Calu3 (cell line): ENCODE data around the gene MNT. TPM values are rescaled to one million over a fixed set of nuclear protein-coding genes. Genes with fewer than 3 reads are reported as not detected.

ENCODE experiments used
- BruUV-seq: library from RNA; stranded (reverse); fragments of 400-500 nt; replicated peaks from 2 replicates; lab custom pipeline; 2021; lab: Mats Ljungman, UMichigan
- CTCF ChIA-PET: fragments of 300-600 bp; sonication (Branson Sonifier 250); formaldehyde crosslinking; loops from one replicate; lab custom pipeline; 2022; ENCODE audit warnings: antibody characterized with exemption; lab: Charles Lee
- DNase-seq: peaks from one replicate; pipeline ENCODE4 v3.0.0; 2022
- H3K27ac Mint-ChIP-seq: one replicate; pipeline ENCODE4 v1.8.0; 2022; ENCODE audit warnings: mixed read lengths; ENCODE audit not compliant: unreplicated experiment
- H3K27me3 Mint-ChIP-seq: one replicate; pipeline ENCODE4 v1.8.0; 2022; ENCODE audit warnings: mixed read lengths; ENCODE audit not compliant: unreplicated experiment
- H3K36me3 Mint-ChIP-seq: one replicate; pipeline ENCODE4 v1.8.0; 2022; ENCODE audit warnings: mild to moderate bottlenecking, moderate library complexity, mixed read lengths; ENCODE audit not compliant: insufficient read depth, unreplicated experiment
- H3K4me1 Mint-ChIP-seq: one replicate; pipeline ENCODE4 v1.8.0; 2022; ENCODE audit warnings: mild to moderate bottlenecking, low read depth, mixed read lengths; ENCODE audit not compliant: unreplicated experiment
- H3K4me3 Mint-ChIP-seq: one replicate; pipeline ENCODE4 v1.8.0; 2022; ENCODE audit warnings: mild to moderate bottlenecking, low read depth, moderate library complexity, mixed read lengths; ENCODE audit not compliant: unreplicated experiment
- H3K9me3 Mint-ChIP-seq: one replicate; pipeline ENCODE4 v1.8.0; 2022; ENCODE audit warnings: low read depth, mixed read lengths; ENCODE audit not compliant: unreplicated experiment
- intact Hi-C: fragments of 100-400 bp; cut with micrococcal nuclease; formaldehyde crosslinking; loops from one replicate; pipeline ENCODE4 v1.10.0; 2022; ENCODE audit not compliant: unreplicated experiment
- total RNA-seq: library from RNA; stranded (reverse); gene quantifications from 2 replicates; pipeline ENCODE4 v1.2.3, GENCODE V29; 2022
- TF ChIP-seq, protein P1 (sequence below): fragments of 200-600 bp; IDR thresholded peaks from one replicate; pipeline ENCODE4 v1.8.0; 2022; ENCODE audit warnings: antibody characterized with exemption; ENCODE audit not compliant: unreplicated experiment

MNT gene
- total RNA-seq, 1 experiment from 2014 or later, result 32.1 TPM

DNA sequence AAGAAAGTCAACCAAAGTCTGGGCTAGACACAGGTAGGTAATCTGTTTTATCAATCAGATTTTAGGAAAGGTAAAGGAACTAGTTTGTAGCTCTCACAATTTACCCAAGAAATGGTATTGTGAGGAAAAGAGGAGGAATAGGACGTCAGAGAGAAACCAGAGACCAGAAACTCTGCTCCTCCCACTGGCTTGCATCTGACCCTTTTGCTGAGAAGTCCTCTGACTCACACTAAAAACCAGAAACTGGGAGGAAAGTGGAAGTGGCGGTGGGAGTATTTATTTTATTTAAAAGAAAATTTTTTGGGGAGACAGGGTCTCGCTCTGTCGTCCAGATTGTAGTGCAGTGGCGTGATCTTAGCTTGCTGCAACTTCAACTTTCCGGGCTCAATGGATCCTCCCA lies 38.0 kb upstream of the MNT start:
- no peaks in the 10 kb centered on the region for H3K4me1 Mint-ChIP-seq
- BruUV-seq, result no TSS peak
- TF ChIP-seq, protein P1, sequence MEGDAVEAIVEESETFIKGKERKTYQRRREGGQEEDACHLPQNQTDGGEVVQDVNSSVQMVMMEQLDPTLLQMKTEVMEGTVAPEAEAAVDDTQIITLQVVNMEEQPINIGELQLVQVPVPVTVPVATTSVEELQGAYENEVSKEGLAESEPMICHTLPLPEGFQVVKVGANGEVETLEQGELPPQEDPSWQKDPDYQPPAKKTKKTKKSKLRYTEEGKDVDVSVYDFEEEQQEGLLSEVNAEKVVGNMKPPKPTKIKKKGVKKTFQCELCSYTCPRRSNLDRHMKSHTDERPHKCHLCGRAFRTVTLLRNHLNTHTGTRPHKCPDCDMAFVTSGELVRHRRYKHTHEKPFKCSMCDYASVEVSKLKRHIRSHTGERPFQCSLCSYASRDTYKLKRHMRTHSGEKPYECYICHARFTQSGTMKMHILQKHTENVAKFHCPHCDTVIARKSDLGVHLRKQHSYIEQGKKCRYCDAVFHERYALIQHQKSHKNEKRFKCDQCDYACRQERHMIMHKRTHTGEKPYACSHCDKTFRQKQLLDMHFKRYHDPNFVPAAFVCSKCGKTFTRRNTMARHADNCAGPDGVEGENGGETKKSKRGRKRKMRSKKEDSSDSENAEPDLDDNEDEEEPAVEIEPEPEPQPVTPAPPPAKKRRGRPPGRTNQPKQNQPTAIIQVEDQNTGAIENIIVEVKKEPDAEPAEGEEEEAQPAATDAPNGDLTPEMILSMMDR, result no peak
- H3K9me3 Mint-ChIP-seq, result no peaks in the 10 kb centered on the region
- no peak overlapping the region for H3K4me3 Mint-ChIP-seq
- H3K27ac Mint-ChIP-seq, result no peak overlapping the region
- intact Hi-C loops, result no loop called here
- no peak for DNase-seq
- H3K27me3 Mint-ChIP-seq, result no peaks in the 10 kb centered on the region
- CTCF ChIA-PET, result no interaction called here
- H3K36me3 Mint-ChIP-seq, result peaks cover 9% of the 10 kb centered on the region

DNA sequence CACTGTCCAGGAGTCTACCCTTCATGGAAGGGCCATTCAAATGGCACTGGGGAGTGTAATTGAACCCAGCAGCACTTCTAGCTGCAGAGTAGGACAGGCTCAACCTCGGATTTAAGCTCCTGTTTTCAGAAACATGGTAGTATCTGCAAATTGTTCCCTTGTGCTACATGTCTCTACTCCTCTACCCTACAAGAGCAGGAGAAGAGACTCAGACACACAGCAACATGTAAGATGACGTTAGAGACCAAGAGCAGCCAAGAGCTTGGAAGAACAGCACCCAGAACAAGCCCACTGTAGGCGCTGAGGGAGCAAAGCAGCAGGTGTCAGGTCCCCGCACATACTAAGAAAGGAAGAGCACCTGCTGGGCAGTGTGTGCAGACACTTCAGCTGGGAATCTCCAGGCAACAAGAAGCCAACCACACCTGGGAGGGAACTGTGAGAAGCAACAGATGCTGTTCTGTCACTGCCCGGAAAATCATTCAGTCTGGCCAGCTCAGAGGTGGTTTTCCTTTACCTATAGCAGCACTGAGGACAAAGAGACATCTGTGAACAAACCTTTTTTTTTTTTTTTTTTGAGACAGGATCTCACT lies 35.6 kb upstream of the MNT start:
- CTCF ChIA-PET, result no interaction called here
- intact Hi-C loops, result no loop called here
- TF ChIP-seq, protein P1, result no peak
- Mint-ChIP-seq H3K36me3 (peaks cover 9% of the 10 kb centered on the region), H3K9me3 (no peaks in the 10 kb centered on the region), H3K4me3 (no peak overlapping the region), H3K27ac (no peak overlapping the region), H3K27me3 (no peaks in the 10 kb centered on the region), H3K4me1 (no peaks in the 10 kb centered on the region)
- no TSS peak for BruUV-seq
- DNase-seq, result no peak

DNA sequence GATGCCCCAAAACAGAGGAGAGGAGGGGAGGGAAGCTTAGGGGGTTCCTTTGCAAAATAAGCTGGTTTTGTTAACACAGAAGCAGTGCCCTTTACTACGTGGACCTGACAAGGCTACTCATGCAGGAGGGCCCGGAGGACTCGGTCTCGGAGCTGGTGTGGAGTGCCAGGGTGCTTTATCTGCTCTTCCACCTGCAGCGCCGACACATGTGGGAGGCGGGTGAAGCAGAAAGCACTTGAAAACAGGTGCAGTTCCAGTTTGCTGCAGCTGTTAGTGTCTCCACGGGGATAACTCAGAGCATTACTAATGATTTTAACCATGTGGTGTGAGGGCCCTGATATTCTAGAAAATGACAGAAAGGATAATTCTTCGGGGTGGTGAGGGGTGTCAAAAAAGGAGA lies 35.0 kb upstream of the MNT start:
- Mint-ChIP-seq H3K9me3 (no peaks in the 10 kb centered on the region), H3K36me3 (peaks cover 9% of the 10 kb centered on the region), H3K27ac (no peak overlapping the region), H3K4me3 (no peak overlapping the region), H3K27me3 (no peaks in the 10 kb centered on the region), H3K4me1 (no peaks in the 10 kb centered on the region)
- CTCF ChIA-PET, result no interaction called here
- no peak for DNase-seq
- intact Hi-C loops, result no loop called here
- no TSS peak for BruUV-seq
- TF ChIP-seq, protein P1, result no peak

DNA sequence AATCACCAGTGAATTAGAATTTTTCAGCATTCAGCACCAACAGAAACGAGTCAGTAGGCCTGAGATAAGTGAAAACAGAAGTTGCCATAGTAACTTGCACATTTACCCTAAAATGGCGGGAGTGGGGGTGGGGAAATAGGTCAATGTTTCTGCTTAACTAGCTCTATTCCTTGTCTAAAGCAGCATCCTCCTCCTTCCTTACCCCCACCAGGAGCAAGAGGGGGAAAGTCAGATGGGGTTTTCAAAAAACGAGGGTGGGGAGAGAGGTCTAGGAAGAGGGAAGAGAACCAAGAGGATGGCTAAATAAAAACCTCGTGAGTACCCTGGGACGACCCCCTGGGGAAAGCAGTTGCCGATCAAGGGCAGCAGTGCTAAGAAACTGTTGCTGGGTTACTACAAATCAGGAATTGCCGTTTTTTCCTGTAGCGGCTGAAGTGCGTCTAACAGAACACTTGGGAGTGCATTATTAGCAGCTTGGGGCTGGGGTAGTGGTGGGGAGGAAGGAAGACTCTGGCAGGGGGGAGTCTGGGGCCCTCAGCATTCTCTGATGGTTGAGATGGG lies 34.4 kb upstream of the MNT start:
- CTCF ChIA-PET, result no interaction called here
- intact Hi-C loops, result no loop called here
- Mint-ChIP-seq H3K9me3 (no peaks in the 10 kb centered on the region), H3K4me1 (no peaks in the 10 kb centered on the region), H3K4me3 (no peak overlapping the region), H3K27ac (no peak overlapping the region), H3K36me3 (peaks cover 9% of the 10 kb centered on the region), H3K27me3 (no peaks in the 10 kb centered on the region)
- no TSS peak for BruUV-seq
- no peak for DNase-seq
- TF ChIP-seq, protein P1, result no peak
